NOMO-1 treated with dmso at 0.1 percent for 144 hours (cell line): ENCODE data around the gene ATP6V0E1.
"Not testable (repeated sequence)": the region's sequence is repeated elsewhere in the genome, so short reads cannot be mapped to it uniquely, and the experiment has no call there.

ENCODE experiments used
- DNase-seq: peaks from one replicate; lab custom pipeline; 2025; ENCODE audit not compliant: unreplicated experiment; lab: John Stamatoyannopoulos, UW

The ATP6V0E1 gene

DNA sequence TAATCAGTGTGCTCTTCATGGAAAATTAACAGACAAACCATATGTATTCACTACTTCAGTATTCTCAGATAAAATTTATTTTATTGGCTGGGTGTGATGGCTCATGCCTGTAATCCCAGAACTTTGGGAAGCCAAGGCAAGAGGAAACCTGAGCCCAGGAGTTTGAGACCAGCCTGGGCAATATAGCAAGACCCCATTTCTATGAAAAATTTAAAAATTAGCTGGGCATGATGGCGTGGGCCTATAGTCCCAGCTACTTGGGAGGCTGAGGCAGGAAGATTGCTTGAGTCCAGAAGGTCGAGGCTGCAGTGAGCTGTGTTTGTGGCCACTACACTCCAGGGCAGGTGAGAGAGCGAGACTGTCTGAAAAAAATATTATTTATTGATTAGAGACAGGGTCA lies 49.2 kb downstream of the ATP6V0E1 start:
- DNase-seq, result no peak

DNA sequence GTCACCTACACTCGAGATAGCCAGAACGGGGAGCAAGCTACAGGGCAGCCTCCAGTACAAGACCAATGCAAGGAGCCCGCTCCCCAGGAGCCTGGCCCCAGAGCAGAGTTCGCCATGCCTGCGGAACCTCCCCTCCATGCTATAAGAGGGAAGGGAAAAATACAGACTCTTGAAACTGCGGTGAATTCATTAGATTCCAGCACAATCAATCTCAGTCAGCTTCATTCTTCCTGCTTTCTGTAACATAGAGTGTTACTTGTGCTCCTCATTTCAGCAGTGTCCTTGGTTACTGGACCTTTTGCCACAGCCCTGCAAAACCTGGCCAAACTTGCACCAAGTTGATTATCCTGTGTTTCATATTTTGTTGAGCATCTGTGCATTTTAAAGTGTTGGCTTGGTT lies 50.4 kb downstream of the ATP6V0E1 start:
- no peak for DNase-seq

DNA sequence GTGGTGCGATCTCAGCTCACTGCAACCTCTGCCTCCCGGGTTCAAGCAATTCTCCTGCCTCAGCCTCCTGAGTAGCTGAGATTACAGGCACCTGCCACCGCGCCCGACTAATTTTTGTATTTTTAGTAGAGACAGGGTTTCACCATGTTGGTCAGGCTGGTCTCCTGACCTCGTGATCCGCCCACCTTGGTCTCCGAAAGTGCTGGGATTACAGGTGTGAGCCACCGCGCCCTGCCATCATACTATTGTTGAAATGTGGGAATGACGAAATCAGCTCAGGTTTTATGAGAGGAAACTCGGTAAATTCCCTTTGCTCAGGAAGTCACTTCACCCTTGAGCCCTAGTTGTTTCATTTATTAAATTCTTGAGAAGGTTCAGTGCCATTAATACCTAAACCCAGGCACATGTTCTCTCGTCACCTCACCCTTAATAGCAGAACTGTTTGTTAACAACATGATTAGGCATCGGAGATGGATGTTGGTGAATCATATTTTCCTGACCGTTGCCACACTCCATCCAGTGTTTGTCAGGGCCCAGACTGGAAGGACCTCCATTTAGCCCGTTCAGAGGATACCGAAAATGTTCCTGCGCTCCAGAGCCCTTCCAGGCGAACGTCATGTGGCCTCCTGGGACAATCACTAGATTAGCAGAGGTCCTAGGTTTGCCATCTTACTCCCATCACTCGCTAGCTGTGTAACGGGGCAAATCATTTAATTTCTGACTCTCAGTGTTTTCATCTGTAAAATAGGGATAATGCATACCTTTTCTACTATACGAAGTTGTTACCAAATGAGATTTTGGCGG lies 52.5 kb downstream of the ATP6V0E1 start:
- no peak for DNase-seq

DNA sequence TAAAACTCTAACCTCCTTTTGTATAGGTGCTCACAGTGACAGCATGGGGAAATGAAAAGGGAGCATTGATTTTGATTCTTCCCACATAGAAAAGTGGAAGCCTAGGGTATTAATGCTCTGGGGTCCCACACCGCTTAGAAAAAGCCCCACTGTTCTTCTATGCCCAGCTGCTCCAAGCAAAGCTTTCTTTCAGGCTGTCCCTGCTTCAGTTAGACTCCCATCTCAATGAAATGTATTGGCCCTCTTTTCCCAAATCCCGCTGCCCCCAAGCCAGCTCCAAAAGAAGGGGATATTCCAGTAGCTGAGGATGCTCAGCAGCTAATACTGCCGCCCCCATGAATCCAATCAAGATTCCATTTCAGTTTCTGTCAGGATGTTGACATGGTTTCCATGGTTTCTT lies 55.6 kb downstream of the ATP6V0E1 start:
- no peak for DNase-seq

DNA sequence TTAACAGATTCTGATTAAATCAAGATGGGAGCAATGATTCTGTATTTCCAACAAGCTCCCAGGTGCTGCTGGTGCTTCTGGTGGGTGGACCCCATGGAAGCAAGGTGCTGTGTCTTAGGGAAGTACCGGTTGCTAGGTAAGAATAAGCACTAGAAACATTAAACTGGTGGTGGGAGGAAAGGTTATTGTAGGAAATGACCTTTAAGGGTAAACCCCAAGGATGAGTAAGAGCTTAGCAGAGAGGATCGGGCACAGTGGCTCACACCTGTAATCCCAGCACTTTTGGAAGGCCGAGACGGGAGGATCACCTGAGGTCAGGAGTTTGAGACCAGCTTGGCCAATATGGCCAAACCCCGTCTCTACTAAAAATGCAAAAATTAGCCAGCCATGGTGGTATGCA lies 56.4 kb downstream of the ATP6V0E1 start:
- no peak for DNase-seq

DNA sequence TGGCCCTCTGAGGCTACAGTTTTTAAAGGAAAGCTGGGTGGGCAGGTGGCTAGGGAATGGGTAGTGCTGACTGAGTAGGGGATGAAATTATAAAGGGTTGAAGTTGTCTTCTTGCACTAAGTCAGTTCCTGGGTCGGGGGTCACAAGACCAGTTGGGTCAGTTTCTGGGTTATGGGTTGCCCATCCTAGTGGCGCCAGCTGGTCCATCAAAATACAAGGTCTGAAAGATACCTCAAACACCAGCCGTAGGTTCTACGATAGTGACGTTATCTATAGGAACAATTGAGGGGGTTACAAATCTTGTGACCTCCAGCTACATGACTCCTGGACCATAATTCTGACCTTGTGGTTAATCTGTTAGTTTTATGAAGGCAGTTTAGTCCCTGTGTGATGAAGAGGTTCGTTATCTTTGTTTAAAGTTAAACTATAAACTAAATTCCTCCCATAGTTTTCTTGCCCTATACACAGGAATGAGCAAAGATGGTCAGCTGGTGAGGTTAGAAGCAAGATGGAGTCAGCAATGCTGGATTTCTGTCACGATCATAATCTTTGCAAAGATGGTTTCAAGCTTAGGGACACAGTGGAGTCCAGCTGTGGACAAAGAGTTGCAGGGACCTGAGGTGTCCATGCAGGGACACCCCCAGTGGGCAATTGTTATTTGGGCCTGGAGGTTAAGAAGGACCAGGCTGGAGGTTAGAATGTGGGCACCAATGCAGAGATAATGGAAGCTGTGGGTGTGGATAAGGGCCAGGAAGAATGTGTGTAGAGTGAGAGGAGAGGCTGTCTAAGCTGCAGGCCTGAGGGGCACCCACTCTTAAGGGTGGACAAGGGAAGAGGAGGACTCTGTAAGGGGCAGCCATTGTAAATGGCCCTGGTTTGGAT lies 58.6 kb downstream of the ATP6V0E1 start:
- DNase-seq, result no peak

DNA sequence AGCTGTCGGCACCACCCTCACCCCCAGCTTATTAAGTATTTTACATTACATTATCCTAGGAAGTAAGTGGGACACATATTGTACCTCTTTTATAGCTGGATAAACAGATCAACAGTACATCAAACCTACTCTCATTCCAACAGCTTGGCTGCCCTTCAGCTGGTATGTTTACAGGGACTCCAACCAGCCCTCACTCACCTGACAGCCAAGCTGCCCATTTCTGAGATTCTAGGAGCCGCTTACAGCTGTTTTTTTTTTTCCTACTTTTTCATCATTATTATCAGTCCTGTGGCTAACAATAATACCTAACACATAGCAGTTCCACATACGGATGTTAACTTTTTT lies 59.2 kb downstream of the ATP6V0E1 start:
- DNase-seq, result no peak

DNA sequence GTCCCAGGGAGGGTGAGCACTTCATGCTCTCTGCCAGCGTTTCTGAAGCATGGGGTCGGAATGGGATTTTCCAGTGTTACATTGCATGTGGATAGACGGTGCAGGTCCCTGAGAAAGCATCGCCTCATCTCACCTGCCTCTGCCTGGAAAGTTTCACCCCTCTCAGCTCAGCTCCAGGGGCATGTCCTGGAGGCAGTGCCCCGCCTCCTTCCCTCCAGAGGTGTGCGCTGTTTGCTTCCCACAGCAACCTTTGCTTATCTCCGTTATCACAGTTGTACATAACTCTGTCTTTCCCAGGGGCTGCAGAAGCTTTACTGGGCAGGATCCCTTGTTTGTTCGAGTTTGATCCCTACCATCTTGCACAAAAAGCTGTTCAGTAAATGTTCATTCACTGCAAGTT lies 61.9 kb downstream of the ATP6V0E1 start:
- DNase-seq, result no peak

DNA sequence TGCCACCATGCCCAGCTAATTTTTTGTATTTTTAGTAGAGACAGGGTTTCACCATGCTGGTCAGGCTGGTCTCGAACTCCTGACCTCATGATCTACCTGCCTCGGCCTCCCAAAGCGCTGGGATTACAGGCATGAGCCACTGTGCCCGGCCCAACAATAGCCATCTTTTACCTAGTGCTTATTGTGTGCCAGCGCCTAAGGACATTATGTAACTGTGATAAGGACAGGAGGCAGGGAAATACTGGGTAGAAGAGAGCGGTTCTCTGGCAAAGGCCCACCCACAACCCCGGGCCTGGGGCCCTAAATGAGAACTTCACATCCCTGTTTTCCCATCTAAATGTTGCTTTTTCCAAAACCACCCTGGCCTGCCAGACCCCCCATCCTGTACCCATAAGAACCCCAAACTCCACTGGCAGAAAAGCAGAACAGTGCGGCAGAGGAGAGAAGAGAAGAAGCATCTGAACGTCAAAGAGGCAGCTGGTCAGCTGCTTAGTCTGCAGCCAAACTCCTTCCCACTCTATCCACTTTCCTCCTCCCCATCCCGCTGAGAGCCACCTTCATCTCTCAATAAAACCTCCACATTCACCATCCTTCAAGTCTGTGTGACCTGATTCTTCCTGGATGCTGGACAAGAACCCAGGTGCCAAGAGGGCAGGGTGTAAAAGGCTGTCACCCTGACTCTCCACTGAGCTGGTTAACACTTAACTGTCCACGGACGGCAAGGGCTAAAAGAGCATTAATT lies 63.7 kb downstream of the ATP6V0E1 start:
- not testable (repeated sequence) for DNase-seq

DNA sequence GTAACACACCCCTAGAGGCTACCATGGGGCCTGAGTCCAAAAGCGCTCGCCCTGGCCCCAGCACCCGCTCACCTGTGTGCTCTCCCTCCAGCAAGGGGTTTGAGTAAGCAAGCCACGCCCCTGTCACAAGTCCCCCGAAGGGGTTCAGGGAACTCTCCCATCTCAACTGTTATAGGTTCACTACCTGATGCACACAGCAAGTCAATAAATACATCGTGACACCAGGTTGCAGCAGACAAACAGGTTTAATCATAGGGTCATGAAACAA lies 64.2 kb downstream of the ATP6V0E1 start:
- no peak for DNase-seq

DNA sequence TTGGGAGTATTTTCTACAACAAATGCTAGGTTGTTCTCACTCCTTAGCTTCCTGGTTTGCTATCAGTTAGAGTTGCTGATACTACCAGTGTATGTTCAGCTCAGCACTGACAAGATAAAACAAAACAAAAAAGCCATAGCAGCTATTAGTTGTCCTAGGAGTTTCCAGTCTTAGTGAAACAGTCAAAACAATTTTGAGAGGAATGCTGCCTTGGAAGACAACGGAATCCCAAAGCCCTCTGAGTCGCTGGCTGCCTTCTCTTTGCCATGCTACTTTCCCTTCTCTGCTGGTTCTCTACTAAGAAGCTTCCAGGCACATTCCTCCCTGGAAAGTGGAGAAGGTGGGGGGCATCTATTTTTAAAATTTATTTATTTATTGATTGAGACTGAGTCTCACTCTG lies 67.2 kb downstream of the ATP6V0E1 start:
- DNase-seq, result no peak

DNA sequence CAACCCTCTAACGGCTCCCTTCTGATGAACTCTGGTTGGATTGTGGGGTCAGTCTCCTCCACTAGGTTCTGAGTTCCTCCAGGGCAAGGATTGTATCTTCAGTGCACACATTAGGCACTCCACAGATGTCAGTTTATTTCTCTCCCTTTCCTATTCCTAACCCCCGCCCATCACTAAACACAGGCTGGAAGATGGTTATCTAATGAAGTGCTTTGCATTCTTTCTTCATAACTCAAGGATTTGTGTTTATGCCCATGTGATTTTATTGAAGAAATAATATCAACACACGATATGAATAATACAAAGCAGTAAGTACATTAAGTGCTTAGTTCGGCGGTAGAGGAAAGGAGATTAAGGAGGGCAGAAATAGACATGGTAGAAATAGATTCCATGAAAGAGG lies 68.2 kb downstream of the ATP6V0E1 start:
- no peak for DNase-seq

DNA sequence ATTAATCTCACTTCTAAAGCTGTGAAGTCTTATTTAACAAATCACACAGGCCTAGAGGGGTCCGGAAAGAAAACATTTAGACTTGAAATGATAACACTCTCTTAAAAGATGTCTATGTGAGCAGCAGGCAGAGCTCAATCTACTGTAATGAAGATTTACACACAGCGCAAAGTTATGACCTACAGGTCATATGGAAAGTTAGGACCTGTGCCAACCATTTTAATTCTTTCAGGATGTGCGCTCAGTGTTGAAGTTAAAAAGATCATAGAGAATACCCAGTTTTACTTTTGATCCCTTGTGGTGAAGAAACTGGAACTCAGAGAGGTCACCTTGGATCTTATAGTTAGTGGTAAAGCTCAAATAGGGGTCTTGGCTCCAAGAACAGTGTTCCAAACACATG lies 69.5 kb downstream of the ATP6V0E1 start:
- no peak for DNase-seq

DNA sequence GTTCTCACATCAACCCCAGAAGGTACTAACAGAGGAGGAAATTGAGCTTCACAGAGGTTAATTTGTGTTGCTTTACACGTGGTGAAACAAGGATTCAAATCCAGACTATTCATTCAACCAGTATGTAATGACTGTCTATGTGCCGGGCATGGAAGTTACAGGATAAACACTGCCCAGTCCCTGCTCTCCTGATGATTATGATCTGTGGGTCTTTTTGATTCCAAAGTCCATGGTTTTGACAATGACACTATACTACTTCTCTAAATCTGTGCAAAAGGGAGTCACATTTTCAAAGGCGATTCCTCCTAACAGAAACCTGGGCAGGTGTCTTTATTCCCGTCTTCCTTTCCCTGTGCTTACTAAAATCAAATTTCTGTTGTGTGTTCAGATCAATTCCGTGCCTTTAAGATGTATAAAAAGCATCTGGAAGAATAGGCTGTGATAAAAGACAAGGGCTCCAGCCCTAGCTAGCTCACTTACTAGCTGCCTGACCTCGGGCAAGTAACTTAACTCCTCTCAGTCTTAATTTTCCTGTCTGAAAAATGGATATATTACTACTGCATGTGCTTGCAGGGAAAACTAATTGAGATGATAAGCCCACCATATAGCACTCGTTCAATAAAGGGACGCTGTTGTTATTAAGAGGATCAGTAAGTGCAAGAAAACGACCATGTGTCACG lies 71.6 kb downstream of the ATP6V0E1 start:
- no peak for DNase-seq

DNA sequence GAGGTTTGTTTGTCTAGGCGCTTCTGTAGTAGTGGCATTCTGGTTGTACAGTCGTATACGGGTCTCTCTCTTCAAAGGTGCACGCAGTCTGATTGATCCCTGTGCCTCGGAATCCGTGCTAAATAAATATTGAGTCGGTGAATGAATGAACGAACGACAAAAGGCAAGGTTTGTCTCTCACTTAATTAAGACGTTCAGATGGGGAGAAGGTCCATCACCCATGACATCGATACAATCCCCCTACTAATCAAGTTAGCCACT lies 72.1 kb downstream of the ATP6V0E1 start:
- DNase-seq, result no peak

DNA sequence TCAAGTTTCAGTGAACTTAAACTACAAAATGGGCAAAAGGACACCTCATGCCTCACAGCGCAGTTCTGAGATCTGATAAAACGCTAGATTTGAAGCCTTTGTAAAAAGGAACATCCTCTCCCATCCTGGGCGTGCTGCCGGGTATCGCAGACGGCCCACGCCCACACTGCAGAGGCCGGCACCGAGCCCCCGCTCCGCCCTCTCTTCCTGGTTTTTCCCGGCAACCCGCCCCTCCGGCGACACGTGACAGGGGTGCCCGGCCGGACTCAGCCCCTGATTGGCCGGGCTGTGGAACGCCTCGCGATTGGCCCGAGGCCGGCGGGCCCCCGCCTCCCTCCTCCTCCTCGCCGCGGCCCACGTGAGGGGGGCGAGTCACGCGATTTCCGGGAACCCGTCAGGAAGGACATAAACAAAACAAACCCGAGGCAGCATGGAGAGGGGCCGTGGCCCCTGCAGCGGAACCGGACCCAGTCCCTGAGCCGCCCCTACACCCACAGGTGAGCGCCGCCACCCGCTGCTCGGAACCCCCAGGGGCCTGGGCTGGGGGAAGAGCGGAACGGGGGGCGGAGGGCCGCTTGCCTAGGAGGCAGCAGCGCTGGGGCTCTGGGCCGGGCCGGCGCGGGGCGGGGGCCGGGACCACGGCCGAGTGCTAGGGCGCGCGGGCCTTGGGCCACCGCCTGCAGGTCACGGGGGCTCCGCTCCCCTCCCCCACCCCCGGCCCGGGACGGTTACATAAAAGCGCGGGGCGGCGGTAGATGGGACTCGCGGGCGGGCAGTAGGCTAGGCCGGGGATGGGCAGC lies 72.6 kb downstream of the ATP6V0E1 start, which contains the start of gene CREBRF:
Gene CREBRF, plus strand, starts transcription at position 370 of the 800 bp plus-strand sequence. CDS start 24,424 bp downstream, outside the sequence.
- DNase-seq, result peak; percentile 96

DNA sequence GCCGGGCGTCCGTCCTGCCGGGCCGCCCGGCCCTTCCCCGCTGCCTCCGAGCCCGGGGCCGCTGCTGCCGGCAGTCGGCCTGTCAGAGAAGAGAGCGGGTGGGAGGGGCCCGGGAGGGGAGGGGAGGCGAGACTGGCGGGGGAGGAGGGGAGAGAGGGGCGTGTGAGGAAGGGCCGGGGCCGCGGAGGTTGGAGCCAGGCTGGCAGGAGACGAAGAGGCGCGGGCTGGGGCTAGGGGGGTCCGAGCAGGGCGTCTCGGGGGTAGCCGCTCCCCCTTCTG lies 73.2 kb downstream of the ATP6V0E1 start:
- DNase-seq, result peak; percentile 71

DNA sequence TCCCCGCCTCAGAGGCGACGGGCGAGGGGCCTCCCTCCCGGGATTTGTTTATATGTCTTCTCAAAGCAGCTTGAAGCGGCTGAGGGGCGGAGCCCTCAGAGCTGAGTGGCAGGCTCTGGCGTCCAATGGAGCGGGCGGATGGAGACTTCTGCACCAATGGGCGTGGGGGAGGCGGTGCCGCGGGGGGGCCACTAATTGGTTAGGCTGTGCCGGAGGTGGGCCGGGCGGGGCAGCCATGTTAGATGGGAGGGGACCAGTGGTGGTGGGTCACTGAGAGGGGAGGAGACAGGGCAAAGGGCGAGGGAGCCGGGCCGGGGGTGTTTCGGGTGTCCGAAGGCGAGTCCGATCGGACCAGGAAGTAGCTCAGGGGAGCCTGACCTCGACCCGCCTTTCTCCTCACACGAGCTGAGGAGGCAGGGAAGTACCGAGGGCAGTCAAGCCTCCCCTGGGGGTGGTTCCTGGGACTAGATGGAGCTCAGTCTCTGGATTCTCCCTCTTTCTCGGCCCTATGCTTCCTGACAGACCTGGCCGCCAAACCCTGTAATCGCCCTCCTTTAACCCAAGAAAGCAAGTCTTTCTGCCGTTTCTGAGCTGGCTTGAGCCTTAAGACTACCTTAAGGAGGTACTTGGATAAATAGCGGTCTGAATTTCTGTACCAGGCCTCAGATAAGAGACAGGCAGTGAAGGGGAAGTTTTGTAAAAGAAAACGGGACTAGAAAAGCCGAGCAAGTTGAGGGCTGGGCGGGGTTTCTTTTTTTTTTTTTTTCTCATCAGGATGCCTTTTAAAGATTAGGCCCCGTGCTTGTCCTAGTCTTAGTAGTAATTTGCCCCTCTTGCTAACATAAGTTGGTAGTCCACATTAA lies 73.7 kb downstream of the ATP6V0E1 start:
- peak; percentile 90 for DNase-seq

DNA sequence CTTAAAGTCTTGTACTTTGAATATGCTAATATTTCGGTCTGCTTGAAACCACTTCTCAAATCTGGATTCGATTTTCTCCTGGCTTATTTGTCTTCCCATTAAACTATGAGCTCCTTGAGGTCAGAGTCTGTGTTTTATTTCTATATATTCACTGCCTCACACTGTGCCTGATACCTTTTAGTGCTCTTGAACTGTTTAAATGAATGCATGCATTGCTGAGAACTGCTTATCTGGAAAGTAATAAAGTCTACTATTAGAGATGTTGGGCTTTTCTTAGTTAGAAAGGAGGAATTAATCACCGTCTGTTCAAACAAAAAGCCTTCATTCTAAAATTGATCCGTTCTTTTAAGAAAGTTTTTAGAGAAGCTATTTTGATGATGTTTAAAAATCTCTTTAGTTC lies 78.6 kb downstream of the ATP6V0E1 start:
- no peak for DNase-seq

DNA sequence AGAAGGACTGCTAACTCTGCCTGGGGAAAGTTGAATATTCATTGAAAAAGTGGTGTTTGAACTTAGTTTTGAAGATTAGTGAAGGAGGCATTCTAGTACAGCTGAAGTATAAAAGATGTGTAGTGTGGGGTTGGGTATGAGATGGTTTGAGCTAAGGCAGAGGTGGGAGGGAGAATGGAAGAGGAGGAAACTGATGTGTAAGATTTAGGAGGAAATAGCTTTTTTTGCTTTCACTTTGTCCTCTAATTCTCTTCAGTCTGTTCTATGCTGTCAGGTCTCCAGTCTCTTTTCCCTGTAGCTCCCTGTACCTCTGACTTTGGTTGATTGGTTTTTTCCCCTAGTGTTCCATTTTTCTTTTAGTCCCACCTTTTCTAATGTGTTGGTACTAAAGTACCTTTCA lies 81.6 kb downstream of the ATP6V0E1 start:
- no peak for DNase-seq
